ENCODE measurements around the gene ABI1. TPM values are rescaled to one million over a fixed set of nuclear protein-coding genes. Genes with fewer than 3 reads are reported as not detected.

Gene ABI1
- total and polyA plus RNA-seq, 4 donors = 10.7 to 18.3 (median 14.3) TPM

- TF ChIP-seq, protein P1, sequence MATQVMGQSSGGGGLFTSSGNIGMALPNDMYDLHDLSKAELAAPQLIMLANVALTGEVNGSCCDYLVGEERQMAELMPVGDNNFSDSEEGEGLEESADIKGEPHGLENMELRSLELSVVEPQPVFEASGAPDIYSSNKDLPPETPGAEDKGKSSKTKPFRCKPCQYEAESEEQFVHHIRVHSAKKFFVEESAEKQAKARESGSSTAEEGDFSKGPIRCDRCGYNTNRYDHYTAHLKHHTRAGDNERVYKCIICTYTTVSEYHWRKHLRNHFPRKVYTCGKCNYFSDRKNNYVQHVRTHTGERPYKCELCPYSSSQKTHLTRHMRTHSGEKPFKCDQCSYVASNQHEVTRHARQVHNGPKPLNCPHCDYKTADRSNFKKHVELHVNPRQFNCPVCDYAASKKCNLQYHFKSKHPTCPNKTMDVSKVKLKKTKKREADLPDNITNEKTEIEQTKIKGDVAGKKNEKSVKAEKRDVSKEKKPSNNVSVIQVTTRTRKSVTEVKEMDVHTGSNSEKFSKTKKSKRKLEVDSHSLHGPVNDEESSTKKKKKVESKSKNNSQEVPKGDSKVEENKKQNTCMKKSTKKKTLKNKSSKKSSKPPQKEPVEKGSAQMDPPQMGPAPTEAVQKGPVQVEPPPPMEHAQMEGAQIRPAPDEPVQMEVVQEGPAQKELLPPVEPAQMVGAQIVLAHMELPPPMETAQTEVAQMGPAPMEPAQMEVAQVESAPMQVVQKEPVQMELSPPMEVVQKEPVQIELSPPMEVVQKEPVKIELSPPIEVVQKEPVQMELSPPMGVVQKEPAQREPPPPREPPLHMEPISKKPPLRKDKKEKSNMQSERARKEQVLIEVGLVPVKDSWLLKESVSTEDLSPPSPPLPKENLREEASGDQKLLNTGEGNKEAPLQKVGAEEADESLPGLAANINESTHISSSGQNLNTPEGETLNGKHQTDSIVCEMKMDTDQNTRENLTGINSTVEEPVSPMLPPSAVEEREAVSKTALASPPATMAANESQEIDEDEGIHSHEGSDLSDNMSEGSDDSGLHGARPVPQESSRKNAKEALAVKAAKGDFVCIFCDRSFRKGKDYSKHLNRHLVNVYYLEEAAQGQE (IDR thresholded peaks at IDR 0.05) = peak; percentile 23
- TF ChIP-seq, protein P2, sequence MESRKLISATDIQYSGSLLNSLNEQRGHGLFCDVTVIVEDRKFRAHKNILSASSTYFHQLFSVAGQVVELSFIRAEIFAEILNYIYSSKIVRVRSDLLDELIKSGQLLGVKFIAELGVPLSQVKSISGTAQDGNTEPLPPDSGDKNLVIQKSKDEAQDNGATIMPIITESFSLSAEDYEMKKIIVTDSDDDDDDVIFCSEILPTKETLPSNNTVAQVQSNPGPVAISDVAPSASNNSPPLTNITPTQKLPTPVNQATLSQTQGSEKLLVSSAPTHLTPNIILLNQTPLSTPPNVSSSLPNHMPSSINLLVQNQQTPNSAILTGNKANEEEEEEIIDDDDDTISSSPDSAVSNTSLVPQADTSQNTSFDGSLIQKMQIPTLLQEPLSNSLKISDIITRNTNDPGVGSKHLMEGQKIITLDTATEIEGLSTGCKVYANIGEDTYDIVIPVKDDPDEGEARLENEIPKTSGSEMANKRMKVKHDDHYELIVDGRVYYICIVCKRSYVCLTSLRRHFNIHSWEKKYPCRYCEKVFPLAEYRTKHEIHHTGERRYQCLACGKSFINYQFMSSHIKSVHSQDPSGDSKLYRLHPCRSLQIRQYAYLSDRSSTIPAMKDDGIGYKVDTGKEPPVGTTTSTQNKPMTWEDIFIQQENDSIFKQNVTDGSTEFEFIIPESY (IDR thresholded peaks at IDR 0.05) = no peak
- TF ChIP-seq SP1 (IDR thresholded peaks at IDR 0.05) (no peak), EGR1 (IDR thresholded peaks at IDR 0.05; ENCODE audit: low read depth in 2 of 2) (no peak), RXRA (IDR thresholded peaks at IDR 0.05) (no peak), ATF3 (IDR thresholded peaks at IDR 0.05) (peak; percentile 13), YY1 (IDR thresholded peaks at IDR 0.05) (no peak)
These were observed 134.7 kb downstream of the ABI1 start (continued) for GRCh38 chr10:26725837-26726727.

- no peak for TF ChIP-seq RXRA (IDR thresholded peaks at IDR 0.05)
- TF ChIP-seq, protein P2 (IDR thresholded peaks at IDR 0.05) = no peak
- TF ChIP-seq, protein P1 (IDR thresholded peaks at IDR 0.05) = no peak
- no peak for TF ChIP-seq SP1 (IDR thresholded peaks at IDR 0.05)
- TF ChIP-seq HNF4G (IDR thresholded peaks at IDR 0.05) = no peak
- no peak for TF ChIP-seq ATF3 (IDR thresholded peaks at IDR 0.05)
- TF ChIP-seq YY1 (IDR thresholded peaks at IDR 0.05) = no peak
- no peak for TF ChIP-seq GABPA (IDR thresholded peaks at IDR 0.05 in 1 of 2, conservative IDR thresholded peaks at IDR 0.05 in 1 of 2)
- no peak for TF ChIP-seq JUND (IDR thresholded peaks at IDR 0.05)
- no peak for TF ChIP-seq RAD21 (IDR thresholded peaks at IDR 0.05)
- no peak for TF ChIP-seq TAF1 (conservative IDR thresholded peaks at IDR 0.05)
- Histone ChIP-seq H3K4me1 (ENCODE audit: control insufficient read depth in 4 of 4, insufficient read depth in 4 of 4, low read length in 3 of 4) (no peaks in the 10 kb centered on the region), H3K27ac (ENCODE audit: low read depth in 1 of 2, low read length in 2 of 2) (no peak overlapping the region), H3K36me3 (ENCODE audit: control insufficient read depth in 4 of 4, insufficient read depth in 3 of 4, low read depth in 1 of 4, low read length in 3 of 4) (peaks cover 0 to 12% (median 10%) of the 10 kb centered on the region in 4 donors), H3K9me3 (ENCODE audit: control insufficient read depth in 4 of 4, low read length in 3 of 4) (no peaks in the 10 kb centered on the region), H3K9ac (ENCODE audit: low read depth in 1 of 2, low read length in 2 of 2) (no peak overlapping the region), H3K4me3 (ENCODE audit: low read depth in 1 of 3, low read length in 3 of 3) (no peak overlapping the region), H3K27me3 (ENCODE audit: control insufficient read depth in 4 of 4, insufficient read depth in 4 of 4, low read length in 3 of 4) (no peaks in the 10 kb centered on the region)
- no peak for DNase-seq (ENCODE audit: low spot score)
- WGBS = 98% methylated on average over 4 of the region's 4 CpGs
These were observed 137.7 kb downstream of the ABI1 start for GRCh38 chr10:26723016-26723415.

Data from liver (tissue), 9 donors.